ENCODE measurements around the gene IGSF1.

The IGSF1 gene

DNA sequence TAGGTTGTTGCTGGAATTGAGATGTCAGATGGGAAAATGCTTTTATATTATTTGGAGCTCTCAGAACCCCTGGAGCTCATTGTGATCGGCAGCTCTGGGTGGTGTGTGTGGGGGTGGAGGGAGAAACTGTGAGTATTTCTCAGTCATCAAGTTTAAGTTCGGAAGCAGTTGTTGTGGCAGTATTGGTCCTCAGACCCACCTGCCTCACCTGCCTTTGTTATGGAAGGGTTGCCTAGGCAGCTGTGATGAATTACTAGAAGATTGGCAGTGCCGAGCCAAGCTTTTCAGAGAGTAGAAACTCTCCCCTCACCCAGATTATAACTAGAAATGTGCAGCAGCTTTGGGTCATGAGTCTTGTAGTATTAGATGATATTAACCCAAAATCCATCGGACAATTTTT is 9.5 kb downstream of the IGSF1 start:
- H3K27me3 ChIP-seq (replicated peaks): no peaks in the 10 kb centered on the region
- in situ Hi-C loops (cut with HindIII; ENCODE audit: low pct_ligation_motif_present, low sequenced_read_pairs): no loop called here
- no peaks in the 10 kb centered on the region for H3K36me3 ChIP-seq (replicated peaks)
- DNase-seq: no peak
- H3K27ac ChIP-seq: no peak overlapping the region
- TF ChIP-seq, protein P1, sequence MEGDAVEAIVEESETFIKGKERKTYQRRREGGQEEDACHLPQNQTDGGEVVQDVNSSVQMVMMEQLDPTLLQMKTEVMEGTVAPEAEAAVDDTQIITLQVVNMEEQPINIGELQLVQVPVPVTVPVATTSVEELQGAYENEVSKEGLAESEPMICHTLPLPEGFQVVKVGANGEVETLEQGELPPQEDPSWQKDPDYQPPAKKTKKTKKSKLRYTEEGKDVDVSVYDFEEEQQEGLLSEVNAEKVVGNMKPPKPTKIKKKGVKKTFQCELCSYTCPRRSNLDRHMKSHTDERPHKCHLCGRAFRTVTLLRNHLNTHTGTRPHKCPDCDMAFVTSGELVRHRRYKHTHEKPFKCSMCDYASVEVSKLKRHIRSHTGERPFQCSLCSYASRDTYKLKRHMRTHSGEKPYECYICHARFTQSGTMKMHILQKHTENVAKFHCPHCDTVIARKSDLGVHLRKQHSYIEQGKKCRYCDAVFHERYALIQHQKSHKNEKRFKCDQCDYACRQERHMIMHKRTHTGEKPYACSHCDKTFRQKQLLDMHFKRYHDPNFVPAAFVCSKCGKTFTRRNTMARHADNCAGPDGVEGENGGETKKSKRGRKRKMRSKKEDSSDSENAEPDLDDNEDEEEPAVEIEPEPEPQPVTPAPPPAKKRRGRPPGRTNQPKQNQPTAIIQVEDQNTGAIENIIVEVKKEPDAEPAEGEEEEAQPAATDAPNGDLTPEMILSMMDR (IDR thresholded peaks at IDR 0.05; ENCODE audit: low read depth, low read length, missing control alignments): no peak
- no peak overlapping the region for H3K4me3 ChIP-seq (ENCODE audit: low read depth, low read length)

DNA sequence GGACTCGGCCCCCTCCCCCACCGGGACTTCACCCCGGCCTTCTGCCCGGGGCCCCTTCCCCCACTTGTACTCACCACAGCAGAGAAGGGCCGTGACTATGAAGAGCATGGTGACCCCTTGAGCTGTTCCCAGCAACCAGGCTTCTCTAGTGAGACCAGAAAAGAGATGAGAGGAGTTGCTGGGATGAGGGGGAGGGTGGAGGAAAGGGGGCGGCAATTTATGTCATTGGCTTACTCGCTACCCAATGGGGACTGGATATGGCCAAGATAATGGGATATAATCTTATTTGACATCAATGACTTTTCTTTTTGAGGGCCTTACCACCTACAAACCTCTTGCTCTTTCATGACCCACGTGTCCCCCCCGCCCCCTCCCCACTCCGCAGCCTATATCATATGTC is 9.9 kb downstream of the IGSF1 start:
- Histone ChIP-seq H3K27me3 (replicated peaks) (no peaks in the 10 kb centered on the region), H3K4me3 (ENCODE audit: low read depth, low read length) (no peak overlapping the region), H3K27ac (no peak overlapping the region), H3K36me3 (replicated peaks) (no peaks in the 10 kb centered on the region)
- no peak for DNase-seq
- TF ChIP-seq, protein P1 (IDR thresholded peaks at IDR 0.05; ENCODE audit: low read depth, low read length, missing control alignments): no peak
- in situ Hi-C loops (cut with HindIII; ENCODE audit: low pct_ligation_motif_present, low sequenced_read_pairs): no loop called here

DNA sequence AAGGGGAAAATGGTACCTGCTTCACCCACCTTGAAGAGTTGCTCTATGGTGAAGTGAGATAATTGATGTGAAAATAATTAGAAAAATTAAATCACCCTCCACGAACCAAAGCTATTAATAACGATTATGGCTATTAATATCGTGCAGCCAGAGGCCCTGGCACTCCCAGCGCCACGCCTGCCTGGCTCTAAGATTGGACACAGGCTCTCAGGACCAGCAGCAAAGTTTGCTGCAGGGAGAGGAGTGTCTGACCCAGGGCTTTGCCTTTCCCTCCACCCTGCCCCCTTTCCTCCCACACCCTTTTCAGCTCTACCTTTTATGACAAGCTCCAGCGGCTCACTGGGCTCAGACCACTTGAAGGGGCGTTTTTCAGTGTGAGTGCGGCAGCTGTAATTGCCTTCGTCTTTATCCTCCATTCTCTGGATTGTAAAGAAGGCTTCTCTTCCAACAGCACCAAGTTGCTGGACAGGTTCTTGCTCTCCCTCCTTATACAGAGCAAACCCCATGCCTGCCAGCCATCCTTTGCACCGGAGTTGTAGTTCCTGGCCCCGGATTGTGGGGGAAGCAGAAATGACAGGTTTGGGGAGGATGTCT is 11.5 kb downstream of the IGSF1 start:
- Histone ChIP-seq H3K27ac (no peak overlapping the region), H3K4me3 (ENCODE audit: low read depth, low read length) (no peak overlapping the region), H3K36me3 (replicated peaks) (no peaks in the 10 kb centered on the region), H3K27me3 (replicated peaks) (no peaks in the 10 kb centered on the region)
- in situ Hi-C loops (cut with HindIII; ENCODE audit: low pct_ligation_motif_present, low sequenced_read_pairs): no loop called here
- DNase-seq: no peak
- TF ChIP-seq, protein P1 (IDR thresholded peaks at IDR 0.05; ENCODE audit: low read depth, low read length, missing control alignments): no peak

DNA sequence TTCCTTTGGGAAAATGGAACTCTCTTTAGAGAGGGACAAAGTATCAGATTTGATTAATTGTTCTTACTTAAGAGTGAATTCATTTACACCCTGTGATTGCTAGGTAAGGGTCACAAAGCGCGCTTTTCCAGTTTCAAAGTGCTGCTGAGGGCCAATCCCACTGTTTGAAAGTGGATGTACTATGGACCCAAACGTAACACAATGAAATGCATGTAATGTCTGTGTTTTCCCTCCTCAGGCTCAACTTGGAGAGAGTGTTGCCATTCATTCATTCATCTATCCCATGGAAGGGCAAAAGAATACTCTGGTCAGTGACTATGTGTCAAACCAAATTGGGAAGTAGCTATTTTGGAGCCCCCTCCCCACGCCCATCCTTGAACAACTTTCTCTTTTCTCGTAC is 16.1 kb downstream of the IGSF1 start:
- TF ChIP-seq, protein P1 (IDR thresholded peaks at IDR 0.05; ENCODE audit: low read depth, low read length, missing control alignments): no peak
- in situ Hi-C loops (cut with HindIII; ENCODE audit: low pct_ligation_motif_present, low sequenced_read_pairs): no loop called here
- H3K4me3 ChIP-seq (ENCODE audit: low read depth, low read length): no peak overlapping the region
- DNase-seq: no peak
- H3K27me3 ChIP-seq (replicated peaks): no peaks in the 10 kb centered on the region
- no peaks in the 10 kb centered on the region for H3K36me3 ChIP-seq (replicated peaks)
- no peak overlapping the region for H3K27ac ChIP-seq

DNA sequence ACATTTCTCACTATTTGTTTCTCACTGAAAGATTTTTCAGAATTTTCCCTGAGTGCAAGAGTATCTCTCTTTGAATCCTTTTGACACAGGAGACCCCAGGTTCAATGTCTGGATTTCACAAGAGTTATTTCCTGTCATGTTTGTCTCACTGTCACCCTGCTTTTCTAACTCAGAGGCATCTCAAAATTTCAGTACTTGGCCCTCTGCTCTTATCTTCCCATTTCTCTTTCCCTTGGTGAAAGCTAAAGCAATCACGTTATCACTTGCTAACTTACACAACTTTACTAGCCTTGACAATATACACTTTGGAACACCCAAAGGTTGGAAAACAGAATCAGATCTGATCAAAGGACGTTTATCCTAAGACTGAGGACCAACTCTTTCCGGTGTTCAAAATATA is 17.3 kb downstream of the IGSF1 start:
- H3K27me3 ChIP-seq (replicated peaks): no peaks in the 10 kb centered on the region
- no peak overlapping the region for H3K4me3 ChIP-seq (ENCODE audit: low read depth, low read length)
- H3K27ac ChIP-seq: no peak overlapping the region
- in situ Hi-C loops (cut with HindIII; ENCODE audit: low pct_ligation_motif_present, low sequenced_read_pairs): no loop called here
- no peaks in the 10 kb centered on the region for H3K36me3 ChIP-seq (replicated peaks)
- no peak for DNase-seq
- TF ChIP-seq, protein P1 (IDR thresholded peaks at IDR 0.05; ENCODE audit: low read depth, low read length, missing control alignments): no peak

DNA sequence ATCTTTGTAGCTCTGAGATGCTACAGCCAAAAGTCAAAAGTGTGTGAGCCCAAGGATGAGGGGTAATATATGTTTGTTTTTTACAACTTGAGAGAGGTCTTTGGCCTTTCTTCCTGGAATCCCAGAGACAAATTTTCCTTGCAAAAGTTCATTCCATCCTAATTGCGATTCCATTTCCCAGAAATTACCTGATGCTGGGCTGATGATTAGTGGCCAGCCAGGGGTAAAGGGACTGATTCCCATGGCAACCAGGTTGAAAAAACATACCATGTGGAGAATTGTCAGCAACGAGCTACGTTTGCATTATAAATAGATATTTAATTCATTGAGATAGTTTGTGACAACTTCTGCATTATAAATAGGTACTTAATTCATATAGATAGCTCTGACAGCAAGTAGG is 17.8 kb downstream of the IGSF1 start:
- H3K27me3 ChIP-seq (replicated peaks): no peaks in the 10 kb centered on the region
- no peak overlapping the region for H3K27ac ChIP-seq
- no peak overlapping the region for H3K4me3 ChIP-seq (ENCODE audit: low read depth, low read length)
- in situ Hi-C loops (cut with HindIII; ENCODE audit: low pct_ligation_motif_present, low sequenced_read_pairs): no loop called here
- no peaks in the 10 kb centered on the region for H3K36me3 ChIP-seq (replicated peaks)
- TF ChIP-seq, protein P1 (IDR thresholded peaks at IDR 0.05; ENCODE audit: low read depth, low read length, missing control alignments): no peak
- no peak for DNase-seq
